ENCODE data around the gene SLC35A4.
"Not testable (repeated sequence)": the region's sequence is repeated elsewhere in the genome, so short reads cannot be mapped to it uniquely, and the experiment has no call there.

The SLC35A4 gene

GRCh38 chr5:140558542-140558941, 6.1 kb upstream of the SLC35A4 start:
- no peak for DNase-seq (ENCODE audit: low read depth)

DNA sequence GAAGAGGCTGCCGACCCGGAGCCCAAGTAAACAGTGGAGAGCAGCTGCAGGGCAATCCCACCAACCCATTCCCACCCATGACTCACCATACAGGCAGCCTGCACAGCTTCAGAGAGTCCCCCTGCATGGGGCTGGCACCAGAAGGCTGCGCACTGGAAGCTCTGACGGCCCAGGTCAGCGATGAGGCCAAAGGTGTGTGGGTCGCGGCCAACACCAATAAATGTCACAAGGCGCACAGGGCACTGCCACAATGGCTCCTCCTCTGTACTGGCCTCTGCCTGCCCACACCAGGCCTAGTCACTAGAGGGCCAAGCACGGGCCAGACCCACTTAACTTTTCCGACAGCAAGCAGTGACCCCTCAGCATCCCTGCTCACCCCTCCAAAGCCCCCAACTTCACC, 4.4 kb upstream of the SLC35A4 start:
- DNase-seq (ENCODE audit: low read depth): no peak

- DNase-seq (ENCODE audit: low read depth): no peak
These were observed 2.7 kb upstream of the SLC35A4 start for GRCh38 chr5:140561753-140562523.

DNA sequence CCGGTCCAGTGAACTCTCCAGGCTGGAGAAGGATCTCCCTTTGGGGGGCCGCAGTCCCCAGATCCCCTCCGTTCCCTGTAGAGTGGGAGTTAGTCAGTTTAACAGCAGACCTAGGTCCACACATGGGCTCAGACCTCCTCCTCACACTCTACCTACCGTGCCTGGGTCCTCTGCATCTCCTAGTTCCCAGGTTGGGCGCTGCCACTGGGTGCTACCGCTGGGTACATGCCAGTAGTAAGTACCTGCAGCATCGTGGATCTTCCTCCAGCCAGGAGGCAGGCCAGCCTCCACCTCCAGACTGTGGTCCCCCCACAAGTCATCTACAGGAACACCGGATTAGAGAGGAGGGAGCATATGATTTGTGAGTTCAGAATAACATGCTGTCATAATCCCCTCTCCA, 1.0 kb upstream of the SLC35A4 start:
- DNase-seq (ENCODE audit: low read depth): no peak

GRCh38 chr5:140565024-140565779, 574 bp downstream of the SLC35A4 start:
- no peak for DNase-seq (ENCODE audit: low read depth)

DNA sequence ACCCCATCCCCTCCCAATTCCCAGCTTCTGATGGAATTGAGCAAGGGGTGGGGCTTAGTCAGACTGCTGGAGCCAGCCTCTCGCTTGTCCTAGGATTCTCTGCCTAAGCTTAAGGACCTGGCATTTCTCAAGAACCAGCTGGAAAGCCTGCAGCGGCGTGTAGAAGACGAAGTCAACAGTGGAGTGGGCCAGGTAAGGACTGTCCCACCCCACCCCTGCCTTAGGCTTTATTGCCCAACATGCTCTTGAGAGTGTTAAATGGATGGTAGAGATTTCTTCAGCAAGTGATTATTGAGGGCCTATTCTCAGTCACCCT, 1.1 kb downstream of the SLC35A4 start:
- DNase-seq (ENCODE audit: low read depth): no peak

GRCh38 chr5:140566665-140567064, 2.0 kb downstream of the SLC35A4 start:
- no peak for DNase-seq (ENCODE audit: low read depth)

GRCh38 chr5:140567136-140567818, 2.6 kb downstream of the SLC35A4 start:
- DNase-seq (ENCODE audit: low read depth): no peak

DNA sequence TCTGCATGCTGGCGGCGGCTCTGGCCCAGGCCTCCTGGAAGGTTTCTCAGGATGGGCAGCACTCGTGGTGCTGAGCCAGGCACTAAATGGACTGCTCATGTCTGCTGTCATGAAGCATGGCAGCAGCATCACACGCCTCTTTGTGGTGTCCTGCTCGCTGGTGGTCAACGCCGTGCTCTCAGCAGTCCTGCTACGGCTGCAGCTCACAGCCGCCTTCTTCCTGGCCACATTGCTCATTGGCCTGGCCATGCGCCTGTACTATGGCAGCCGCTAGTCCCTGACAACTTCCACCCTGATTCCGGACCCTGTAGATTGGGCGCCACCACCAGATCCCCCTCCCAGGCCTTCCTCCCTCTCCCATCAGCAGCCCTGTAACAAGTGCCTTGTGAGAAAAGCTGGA, 3.2 kb downstream of the SLC35A4 start:
- DNase-seq (ENCODE audit: low read depth): no peak

GRCh38 chr5:140568443-140569063, 3.9 kb downstream of the SLC35A4 start:
- DNase-seq (ENCODE audit: low read depth): no peak

DNA sequence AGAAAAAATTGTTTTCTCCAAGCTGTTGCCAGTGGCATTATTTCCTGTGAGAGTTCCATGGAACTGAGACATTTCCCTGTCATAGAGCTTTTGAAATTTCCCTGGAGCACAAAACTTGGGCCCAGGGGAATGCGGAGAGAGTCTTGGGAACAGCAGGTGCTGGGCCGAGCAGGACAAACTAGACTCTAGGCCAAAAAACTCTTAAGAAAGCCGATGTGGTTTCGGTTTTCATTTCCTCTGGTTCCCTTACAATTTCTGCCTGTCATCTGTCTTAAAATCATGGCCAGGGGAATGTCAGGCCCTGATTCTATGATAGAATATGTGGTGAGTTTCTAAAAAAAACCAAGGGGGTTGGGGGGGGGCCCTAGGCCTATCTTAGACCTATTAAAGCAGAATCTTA, 4.6 kb downstream of the SLC35A4 start:
- DNase-seq (ENCODE audit: low read depth): no peak

GRCh38 chr5:140570058-140570457, 5.4 kb downstream of the SLC35A4 start:
- no peak for DNase-seq (ENCODE audit: low read depth)

DNA sequence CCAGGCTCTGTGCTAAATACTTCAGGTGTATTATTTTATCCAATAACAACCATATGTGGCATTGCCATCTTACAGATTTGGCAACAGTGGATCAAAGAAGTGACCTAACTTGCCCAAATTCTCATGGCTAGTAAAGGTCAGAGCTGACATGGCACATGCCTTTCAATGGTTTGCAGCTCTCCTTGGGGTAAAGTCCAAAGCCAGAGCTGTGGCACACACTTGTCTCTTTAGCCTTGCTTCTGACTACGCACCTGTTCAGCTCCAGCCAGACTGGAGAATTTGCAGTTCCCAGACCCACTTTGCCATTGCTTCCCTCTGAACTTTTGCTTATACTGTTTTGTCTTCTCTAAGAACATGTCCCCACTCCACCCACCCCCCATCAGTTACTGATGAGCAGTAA, 5.9 kb downstream of the SLC35A4 start:
- DNase-seq (ENCODE audit: low read depth): no peak

GRCh38 chr5:140571105-140571504, 6.5 kb downstream of the SLC35A4 start:
- no peak for DNase-seq (ENCODE audit: low read depth)

- no peak for DNase-seq (ENCODE audit: low read depth)
These were observed 9.1 kb downstream of the SLC35A4 start for GRCh38 chr5:140573683-140574082.

DNA sequence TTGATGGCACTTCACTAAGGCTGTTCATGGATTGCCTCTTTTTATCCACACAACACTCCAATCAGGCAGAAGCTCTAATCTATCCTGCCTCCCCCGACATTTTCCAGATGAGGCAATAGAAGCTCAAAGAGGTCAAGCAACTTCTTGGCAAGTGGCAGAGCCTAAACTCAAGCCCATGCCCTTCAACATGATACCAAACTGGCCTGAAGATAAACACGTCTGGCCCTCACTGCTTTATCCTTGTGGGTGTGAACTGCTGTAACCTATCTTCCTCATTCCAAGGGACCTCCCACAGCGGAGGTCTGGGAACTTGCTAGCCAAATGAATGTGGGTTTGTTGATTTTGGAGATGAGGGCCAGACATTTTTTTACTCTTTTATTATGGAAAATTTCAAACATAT, 9.5 kb downstream of the SLC35A4 start:
- no peak for DNase-seq (ENCODE audit: low read depth)

DNA sequence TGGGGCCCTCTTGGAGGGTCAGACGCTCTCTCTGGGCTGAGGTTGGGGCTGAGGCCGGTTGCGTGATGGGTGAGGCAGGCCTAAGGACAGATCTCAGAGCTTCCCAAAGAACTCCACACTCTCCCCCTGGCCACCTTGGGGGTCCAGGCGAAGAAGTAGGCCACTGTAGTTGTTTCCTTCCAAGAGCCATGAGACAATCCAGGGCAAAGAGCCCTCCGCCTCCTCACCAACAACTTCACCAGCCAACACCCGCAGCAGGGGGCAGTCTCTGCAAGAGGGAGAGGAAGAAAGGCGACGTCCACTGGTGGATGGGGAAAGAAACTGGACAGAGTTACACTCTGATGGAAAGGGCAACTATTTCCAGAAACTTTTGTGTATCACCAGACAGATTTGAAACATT, 10.7 kb downstream of the SLC35A4 start:
- no peak for DNase-seq (ENCODE audit: low read depth)

DNA sequence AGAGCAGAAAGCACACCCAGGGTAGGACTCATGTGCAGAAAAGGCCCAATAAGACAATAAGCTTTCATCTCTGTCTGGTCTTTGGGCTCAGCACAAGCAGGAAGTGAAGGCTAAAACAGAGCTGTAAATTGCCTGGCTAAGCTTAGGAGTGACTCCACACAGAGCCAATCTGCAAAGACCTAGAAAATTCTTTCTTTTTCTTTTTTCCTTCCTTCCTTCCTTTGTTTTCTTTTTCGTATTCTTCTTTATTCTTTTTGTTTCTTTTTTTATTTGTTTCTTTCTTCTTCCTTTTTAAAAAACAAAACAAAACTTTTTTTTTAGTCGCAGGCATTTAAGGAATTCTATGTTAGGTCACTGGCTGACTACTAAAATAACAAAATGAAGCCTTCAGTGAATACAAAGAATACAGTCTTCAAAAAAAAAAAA, 12.2 kb downstream of the SLC35A4 start:
- no peak for DNase-seq (ENCODE audit: low read depth)

DNA sequence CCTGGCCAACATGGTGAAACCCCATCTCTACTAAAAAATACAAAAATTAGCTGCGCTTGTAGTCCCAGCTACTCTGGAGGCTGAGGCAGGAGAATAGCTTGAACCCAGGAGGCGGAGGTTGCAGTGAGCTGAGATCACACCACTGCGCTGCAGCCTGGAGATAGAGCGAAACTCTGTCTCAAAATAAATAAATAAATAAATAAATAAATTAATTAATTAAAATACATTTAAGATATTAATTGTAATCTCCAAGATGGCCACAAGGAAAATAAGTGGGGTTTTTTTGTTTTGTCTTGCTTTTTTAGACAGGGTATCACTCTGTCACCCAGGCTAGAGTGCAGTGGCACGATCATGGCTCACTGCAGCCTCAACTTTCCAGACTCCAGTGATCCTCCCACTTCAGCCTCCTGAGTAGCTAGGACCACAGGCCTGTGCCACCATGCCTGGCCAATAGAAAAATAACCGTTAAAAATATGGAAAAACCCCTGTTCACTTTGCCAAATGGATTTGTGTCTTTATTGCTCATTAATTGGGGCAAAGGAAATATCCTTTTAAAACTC, 14.6 kb downstream of the SLC35A4 start:
- not testable (repeated sequence) for DNase-seq (ENCODE audit: low read depth)

- DNase-seq (ENCODE audit: low read depth): no peak
These were observed 22.9 kb downstream of the SLC35A4 start for GRCh38 chr5:140587495-140587894.

DNA sequence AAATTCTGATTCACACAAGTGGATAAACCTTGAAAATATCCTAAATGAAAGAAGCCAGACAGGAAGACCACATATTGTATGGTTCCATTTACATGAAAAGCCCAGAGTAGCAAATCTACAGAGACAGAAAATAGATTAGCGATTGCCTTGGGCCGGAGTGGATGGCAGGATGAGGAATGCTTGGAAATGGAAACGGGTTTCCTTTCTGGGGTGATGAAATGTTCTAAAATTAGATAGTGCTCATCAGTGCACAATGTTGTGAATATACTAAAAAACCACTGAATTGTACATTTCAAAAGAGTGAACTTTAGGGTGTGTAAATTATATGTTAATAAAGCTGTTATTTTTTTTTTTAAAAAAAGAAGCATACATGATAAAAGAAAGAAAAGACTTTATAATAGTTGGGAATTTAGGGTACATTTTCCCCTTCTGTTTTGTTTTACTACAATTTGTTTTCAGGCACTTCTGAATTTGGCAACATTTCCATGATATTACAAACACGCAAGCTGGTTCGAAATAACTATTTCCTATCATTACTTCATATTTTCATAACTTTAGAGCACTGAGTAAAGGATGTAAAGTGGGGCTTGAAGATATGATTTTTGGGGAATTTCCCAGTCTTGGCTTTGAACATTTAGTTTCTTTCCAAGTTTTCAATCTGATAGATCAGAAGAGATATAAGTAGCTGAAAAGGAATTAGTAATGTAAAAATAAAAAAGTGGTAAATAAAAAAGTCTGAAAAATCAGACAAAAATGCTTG, 23.9 kb downstream of the SLC35A4 start:
- DNase-seq (ENCODE audit: low read depth): no peak

DNA sequence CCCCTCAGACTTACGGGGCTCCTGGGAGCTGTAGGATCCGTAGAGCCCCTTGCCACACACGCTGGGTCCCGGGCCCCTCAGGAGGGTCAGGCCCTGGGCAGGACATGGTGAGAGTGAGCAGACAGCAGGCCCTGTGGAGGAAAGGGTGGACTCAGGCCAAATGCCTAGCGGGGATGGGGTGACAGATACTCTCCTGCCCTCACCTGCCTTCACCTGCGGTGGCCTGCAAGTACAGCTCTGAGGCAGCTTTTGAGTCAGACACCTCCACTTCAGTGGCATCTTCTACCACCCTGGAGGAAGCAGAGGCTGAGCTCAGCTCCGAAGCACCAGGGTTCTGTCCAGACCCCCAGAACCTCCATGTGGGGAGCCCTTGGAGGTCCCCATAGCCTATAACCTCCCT, 26.2 kb downstream of the SLC35A4 start:
- DNase-seq (ENCODE audit: low read depth): no peak
